T-helper 17 cell (primary cell): ENCODE measurements around the gene TMEM60. TPM values are rescaled to one million over a fixed set of nuclear protein-coding genes. Genes with fewer than 3 reads are reported as not detected.
"Not testable (repeated sequence)": the region's sequence is repeated elsewhere in the genome, so short reads cannot be mapped to it uniquely, and the experiment has no call there.

Experiments used
- ATAC-seq: fragments of 150-1000 bp; cut with Tn5 transposase; 2 replicates; pipeline ENCODE4 v1.10.0; 2021; ENCODE audit warnings: mild to moderate bottlenecking, moderate library complexity
- DNase-seq, 3 donors: peaks; one replicate each; pipeline versions ENCODE4 v3.0.0 to v3.0.0-alpha.2; 2020 to 2021
- H3K9me3 ChIP-seq: one replicate; pipeline ENCODE4 v1.7.0; 2013; ENCODE audit warnings: low read length, mild to moderate bottlenecking; ENCODE audit not compliant: control insufficient read depth, poor library complexity, severe bottlenecking
- H3K27ac Mint-ChIP-seq: one replicate; pipeline ENCODE4 v1.8.0; 2022; ENCODE audit warnings: mild to moderate bottlenecking, moderate library complexity, mixed read lengths
- H3K27me3 Mint-ChIP-seq: one replicate; pipeline ENCODE4 v1.8.0; 2022; ENCODE audit warnings: mixed read lengths
- H3K36me3 Mint-ChIP-seq: one replicate; pipeline ENCODE4 v1.8.0; 2022; ENCODE audit warnings: low read depth, mixed read lengths
- H3K4me1 Mint-ChIP-seq: one replicate; pipeline ENCODE4 v1.8.0; 2022; ENCODE audit warnings: mild to moderate bottlenecking, mixed read lengths
- H3K4me3 Mint-ChIP-seq: one replicate; pipeline ENCODE4 v1.8.0; 2022; ENCODE audit warnings: mild to moderate bottlenecking, moderate library complexity, mixed read lengths
- total RNA-seq, 4 donors: library from RNA in 2 of 4; stranded (reverse) in 2 of 4; gene quantifications; one replicate each; pipeline ENCODE4 v1.2.3 and lab custom pipeline; 2022 to 2026

The TMEM60 gene, protein sequence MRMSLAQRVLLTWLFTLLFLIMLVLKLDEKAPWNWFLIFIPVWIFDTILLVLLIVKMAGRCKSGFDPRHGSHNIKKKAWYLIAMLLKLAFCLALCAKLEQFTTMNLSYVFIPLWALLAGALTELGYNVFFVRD
- 1 to 10 TPM; 5.0 to 6.3 TPM for total RNA-seq
- 8.3 to 12.3 reads per million in 2 donors for total RNA-seq (lab: John Stamatoyannopoulos, UW)

DNA sequence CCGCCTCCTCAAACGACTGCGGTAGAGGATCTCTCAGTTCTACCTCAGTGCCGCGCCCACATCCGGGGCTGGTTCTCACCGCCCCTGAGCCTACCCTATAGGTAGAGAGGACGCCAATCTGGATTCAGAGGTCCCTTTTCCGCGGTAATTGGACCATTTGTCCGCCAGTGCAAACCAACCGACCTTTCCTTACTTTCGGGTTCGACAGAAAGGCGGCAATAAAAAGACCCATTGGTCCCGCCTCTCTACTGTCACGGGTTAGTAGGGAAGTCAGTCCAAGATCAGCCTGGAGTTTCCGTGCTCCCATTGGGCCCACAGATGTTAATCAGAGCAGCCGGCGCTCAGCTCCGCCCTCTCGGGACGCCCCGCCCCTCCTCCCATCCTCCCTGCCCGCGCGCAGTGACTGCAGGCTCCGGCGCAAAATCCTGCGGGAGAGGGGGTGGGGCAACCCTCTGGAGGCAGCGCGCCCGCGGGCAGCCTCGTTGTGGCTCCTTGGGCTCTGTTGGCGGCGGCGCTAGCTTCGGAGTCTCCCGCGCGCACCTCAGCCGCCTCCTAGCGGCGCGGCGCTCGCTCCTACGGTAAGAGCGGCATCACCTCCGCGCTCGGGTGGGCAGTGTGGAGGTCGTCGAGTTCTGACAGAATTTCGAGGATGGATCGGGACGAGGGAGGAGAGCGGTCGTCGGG lies at the start of gene TMEM60, which contains the start of gene PHTF2:
TMEM60 (minus strand) TSS at position 41 of the 684 bp plus-strand sequence. CDS start 4,061 bp downstream, outside the sequence.
PHTF2 (plus strand) TSS at position 380 of the 684 bp plus-strand sequence.
- Mint-ChIP-seq H3K4me1 (peaks cover 58% of the 10 kb centered on the region), H3K27ac (peak within 1 kb of the TSS; percentile 99), H3K4me3 (peak within 1 kb of the TSS; percentile 97), H3K36me3 (peaks cover 8% of the 10 kb centered on the region), H3K27me3 (no peaks in the 10 kb centered on the region)
- DNase-seq (peak; percentile 82 to 94 (median 91)), ATAC-seq (peak; percentile 90)
- H3K9me3 ChIP-seq: no peaks in the 10 kb centered on the region

DNA sequence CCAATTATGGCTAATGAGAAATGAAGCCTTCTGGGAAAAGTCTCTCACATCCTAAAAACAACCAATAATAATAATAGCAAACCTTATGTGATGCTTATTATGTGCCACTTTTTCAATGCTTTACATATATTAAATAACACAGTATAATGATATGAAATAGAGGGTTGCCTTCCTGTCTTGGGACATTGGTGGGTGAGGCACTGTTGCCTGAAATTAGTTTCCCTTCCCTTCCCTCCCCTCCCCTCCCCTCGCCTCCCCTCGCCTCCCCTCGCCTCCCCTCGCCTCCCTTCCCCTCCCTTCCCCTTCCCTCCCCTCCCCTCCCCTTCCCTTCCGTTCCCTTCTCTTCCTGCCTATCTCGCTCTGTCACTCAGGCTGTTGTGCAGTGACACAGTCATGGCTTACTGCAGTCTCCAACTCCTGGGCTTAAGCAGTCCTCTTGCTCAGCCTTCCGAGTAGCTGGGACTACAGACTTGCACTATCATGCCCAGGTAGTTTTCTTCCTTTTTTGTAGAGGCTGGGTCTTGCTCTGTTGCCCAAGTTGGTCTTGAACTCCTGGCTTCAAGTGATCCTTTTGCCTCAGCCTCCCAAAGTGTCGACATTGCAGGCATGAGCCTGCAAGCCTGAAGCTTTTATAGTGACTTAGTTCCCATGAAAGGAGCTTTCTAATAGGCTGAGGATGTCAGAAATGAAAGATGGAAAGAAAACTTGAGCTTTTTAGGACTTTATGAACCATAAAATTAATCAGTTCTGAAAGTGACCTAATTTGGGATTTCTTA lies 48.3 kb upstream of the TMEM60 start:
- H3K36me3 Mint-ChIP-seq: peaks cover 1% of the 10 kb centered on the region
- H3K4me3 Mint-ChIP-seq: no peak overlapping the region
- peaks cover 44% of the 10 kb centered on the region for H3K4me1 Mint-ChIP-seq
- DNase-seq: no peak
- no peak overlapping the region for H3K27ac Mint-ChIP-seq
- H3K27me3 Mint-ChIP-seq: no peaks in the 10 kb centered on the region
- no peak for ATAC-seq
- H3K9me3 ChIP-seq: no peaks in the 10 kb centered on the region

DNA sequence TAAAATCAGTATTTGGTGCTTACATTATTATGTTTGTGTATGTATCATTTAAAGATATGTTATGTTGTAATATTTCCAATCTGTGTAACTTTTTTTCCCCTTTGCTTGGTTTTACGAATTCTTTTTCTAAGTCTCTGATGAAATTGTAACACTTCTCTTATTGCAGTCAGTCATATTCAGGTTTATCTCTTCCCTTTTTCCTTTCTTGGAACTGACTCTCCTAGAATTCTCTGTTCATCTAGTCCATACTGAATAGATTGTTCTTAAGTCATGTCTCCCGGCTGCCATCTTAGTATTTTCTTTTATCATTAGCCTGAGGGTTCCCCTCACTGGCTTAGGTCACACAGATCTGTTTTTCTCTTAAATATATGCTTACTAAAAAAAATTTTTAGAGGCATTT lies 45.0 kb upstream of the TMEM60 start:
- H3K27ac Mint-ChIP-seq: peak overlapping the region; percentile 80
- no peak for ATAC-seq

DNA sequence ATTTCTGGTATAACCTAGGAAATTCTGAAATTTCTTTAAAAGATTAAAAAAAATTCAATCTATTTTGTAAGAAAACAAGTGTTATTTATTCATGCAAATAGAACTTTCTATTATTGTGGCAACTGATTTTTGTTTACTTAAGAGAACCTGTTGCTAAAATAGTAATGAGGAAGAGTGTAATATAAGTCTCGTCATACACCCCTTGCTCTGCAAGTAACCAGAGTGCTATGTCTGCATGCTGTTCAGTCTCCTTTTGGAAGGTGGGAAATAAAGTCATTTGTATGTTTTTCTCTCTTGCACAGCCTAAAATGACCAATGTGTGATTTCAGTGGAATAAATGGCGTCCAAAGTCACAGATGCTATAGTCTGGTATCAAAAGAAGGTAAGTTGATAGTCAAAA lies 41.7 kb upstream of the TMEM60 start:
- ATAC-seq: no peak

More for the DNA sequence above, 45.0 kb upstream of the TMEM60 start:
- Mint-ChIP-seq H3K27me3 (no peaks in the 10 kb centered on the region), H3K4me3 (no peak overlapping the region), H3K36me3 (no peaks in the 10 kb centered on the region), H3K4me1 (peaks cover 30% of the 10 kb centered on the region)
- H3K9me3 ChIP-seq: no peaks in the 10 kb centered on the region
- DNase-seq: no peak

DNA sequence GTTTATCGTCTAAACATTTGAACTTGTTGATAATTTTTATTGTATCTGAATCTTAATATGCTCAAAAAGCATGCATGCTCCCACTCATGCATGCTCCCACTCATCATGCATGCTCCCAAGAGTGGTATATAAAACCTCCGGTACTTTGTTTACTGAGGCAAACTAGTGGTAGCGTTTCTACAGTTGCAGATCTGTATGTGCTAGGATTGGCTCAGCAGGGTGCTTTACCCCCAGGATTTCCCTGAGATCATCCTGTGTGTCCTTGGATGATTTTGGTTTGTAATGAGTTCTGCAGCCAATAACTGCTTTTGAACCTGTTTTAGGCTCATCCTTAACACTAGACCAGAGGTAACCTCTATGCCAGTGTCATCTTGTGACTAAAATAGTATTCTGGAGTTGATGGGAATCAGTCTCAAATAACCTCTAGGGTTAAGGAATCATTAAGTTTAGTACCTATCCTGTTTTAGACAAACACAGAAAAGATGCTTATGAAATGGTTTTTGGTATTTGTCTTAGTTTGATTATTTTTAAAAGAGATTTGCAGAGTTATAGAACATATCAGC lies 40.8 kb upstream of the TMEM60 start:
- Mint-ChIP-seq H3K27me3 (no peaks in the 10 kb centered on the region), H3K4me3 (no peak overlapping the region), H3K27ac (peak overlapping the region; percentile 37), H3K36me3 (peaks cover 2% of the 10 kb centered on the region), H3K4me1 (peaks cover 26% of the 10 kb centered on the region)
- no peak for DNase-seq
- no peaks in the 10 kb centered on the region for H3K9me3 ChIP-seq
- ATAC-seq: no peak

More for the DNA sequence above, 41.7 kb upstream of the TMEM60 start:
- Mint-ChIP-seq H3K36me3 (peaks cover 2% of the 10 kb centered on the region), H3K4me3 (no peak overlapping the region), H3K27ac (peak overlapping the region; percentile 19), H3K27me3 (no peaks in the 10 kb centered on the region), H3K4me1 (peaks cover 21% of the 10 kb centered on the region)
- DNase-seq: no peak
- H3K9me3 ChIP-seq: no peaks in the 10 kb centered on the region

DNA sequence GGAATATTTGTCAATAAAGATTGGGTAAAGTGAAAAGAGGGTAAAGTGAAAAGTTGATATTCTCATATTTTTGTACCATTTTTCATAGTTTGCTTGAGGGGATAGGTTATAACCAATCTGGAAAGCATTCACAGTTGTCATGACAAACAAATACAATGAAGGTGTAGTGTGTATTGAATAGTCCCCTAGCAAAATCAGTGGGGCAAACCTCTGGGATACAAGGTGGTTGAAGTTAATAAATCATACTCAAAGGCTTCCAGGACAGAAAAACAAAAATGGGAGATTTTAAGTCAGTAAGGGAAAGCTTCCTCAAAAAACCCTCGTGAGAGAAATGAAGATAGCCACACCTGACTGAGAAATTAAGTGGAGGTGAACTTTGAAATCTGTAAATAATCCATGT lies 39.7 kb upstream of the TMEM60 start:
- ATAC-seq: no peak
- no peaks in the 10 kb centered on the region for H3K9me3 ChIP-seq
- peak overlapping the region; percentile 37 for H3K27ac Mint-ChIP-seq
- H3K27me3 Mint-ChIP-seq: no peaks in the 10 kb centered on the region
- DNase-seq: no peak
- peaks cover 2% of the 10 kb centered on the region for H3K36me3 Mint-ChIP-seq
- peaks cover 27% of the 10 kb centered on the region for H3K4me1 Mint-ChIP-seq
- no peak overlapping the region for H3K4me3 Mint-ChIP-seq

DNA sequence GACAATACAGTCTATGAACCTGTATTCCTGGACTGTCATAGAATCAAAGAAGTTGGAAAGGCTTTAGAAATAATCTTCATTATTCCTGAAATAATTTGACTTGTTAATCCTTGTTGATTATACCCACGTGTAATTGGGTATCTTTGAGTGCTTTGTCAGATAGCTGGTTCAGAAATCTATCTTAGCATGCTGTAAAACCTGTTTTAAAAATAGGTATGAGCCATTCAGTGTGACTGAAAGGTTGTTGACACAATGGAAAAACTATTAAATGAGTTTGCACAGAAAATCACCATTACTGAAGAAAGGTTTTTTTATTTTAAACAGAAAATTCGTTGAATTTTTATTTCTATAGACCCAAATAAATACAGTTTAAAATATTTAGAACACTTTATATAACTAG lies 39.0 kb upstream of the TMEM60 start:
- Mint-ChIP-seq H3K36me3 (peaks cover 2% of the 10 kb centered on the region), H3K27ac (no peak overlapping the region), H3K4me1 (peaks cover 28% of the 10 kb centered on the region), H3K27me3 (no peaks in the 10 kb centered on the region), H3K4me3 (no peak overlapping the region)
- no peaks in the 10 kb centered on the region for H3K9me3 ChIP-seq
- DNase-seq (no peak), ATAC-seq (no peak)

DNA sequence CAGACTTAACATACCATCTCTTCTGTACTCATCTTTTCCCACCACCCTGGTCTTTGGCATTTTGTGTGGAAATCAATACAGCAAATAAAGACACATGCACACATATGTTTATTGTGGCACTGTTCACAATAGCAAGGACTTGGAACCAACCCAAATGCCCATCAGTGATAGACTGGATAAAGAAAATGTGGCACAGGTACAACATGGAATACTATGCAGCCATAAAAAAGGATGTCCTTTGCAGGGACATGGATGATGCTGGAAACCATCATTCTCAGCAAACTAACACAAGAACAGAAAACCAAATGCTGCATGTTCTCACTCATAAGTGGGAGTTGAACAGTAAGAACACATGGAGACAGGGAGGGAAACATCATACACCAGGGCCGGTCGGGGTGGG lies 38.2 kb upstream of the TMEM60 start:
- not testable (repeated sequence) for DNase-seq, H3K36me3 Mint-ChIP-seq, ATAC-seq, H3K27me3 Mint-ChIP-seq, H3K9me3 ChIP-seq, H3K4me3 Mint-ChIP-seq
- Mint-ChIP-seq H3K27ac (peak overlapping the region; percentile 11), H3K4me1 (peaks cover 34% of the 10 kb centered on the region)

DNA sequence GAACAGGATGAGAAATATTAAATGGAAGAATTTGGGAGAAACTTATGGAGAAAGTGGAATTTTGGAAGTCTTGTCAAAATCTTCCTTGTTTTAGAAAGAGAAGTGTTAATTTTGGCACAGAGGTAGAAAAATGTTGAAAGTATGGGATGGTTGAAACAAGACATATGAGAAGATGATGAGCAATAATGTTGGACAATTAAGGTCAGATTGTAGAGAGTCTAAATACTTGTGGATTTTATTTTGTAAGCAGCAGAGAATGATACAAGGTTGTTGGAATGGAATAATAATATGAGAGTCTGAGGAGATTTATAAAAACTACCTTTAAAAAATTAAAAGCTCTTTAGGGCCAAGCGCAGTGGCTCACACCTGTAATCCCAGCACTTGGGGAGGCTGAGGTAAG lies 34.9 kb upstream of the TMEM60 start:
- H3K4me1 Mint-ChIP-seq: peaks cover 45% of the 10 kb centered on the region
- H3K36me3 Mint-ChIP-seq: peaks cover 2% of the 10 kb centered on the region
- peak overlapping the region; percentile 94 for H3K27ac Mint-ChIP-seq
- H3K27me3 Mint-ChIP-seq: no peaks in the 10 kb centered on the region
- H3K9me3 ChIP-seq: no peaks in the 10 kb centered on the region
- ATAC-seq: no peak
- peak overlapping the region; percentile 60 for H3K4me3 Mint-ChIP-seq
- DNase-seq: no peak

DNA sequence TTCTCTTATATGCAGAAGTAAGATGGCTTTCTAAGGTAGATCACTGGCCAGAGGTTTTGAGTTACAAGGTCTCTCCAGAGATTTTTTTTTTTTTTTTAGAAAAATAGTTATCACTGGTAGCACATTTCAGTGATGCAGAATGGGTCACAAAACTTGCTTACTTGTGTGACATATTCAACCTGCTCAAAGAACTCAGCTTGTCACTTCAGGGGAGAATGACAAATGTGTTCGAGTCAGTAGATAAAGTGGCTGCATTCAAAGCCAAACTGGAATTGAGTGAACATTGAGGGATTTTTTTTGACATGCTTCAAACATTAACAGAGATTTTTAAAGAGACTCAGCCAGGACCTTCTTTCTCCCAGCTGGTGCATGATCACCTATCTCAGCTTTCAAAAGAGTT lies 33.7 kb upstream of the TMEM60 start:
- ATAC-seq (no peak), DNase-seq (no peak)
- peak overlapping the region; percentile 68 for H3K4me3 Mint-ChIP-seq
- H3K36me3 Mint-ChIP-seq: peaks cover 2% of the 10 kb centered on the region
- H3K4me1 Mint-ChIP-seq: peaks cover 44% of the 10 kb centered on the region
- peak overlapping the region; percentile 82 for H3K27ac Mint-ChIP-seq
- H3K9me3 ChIP-seq: no peaks in the 10 kb centered on the region
- H3K27me3 Mint-ChIP-seq: no peaks in the 10 kb centered on the region

DNA sequence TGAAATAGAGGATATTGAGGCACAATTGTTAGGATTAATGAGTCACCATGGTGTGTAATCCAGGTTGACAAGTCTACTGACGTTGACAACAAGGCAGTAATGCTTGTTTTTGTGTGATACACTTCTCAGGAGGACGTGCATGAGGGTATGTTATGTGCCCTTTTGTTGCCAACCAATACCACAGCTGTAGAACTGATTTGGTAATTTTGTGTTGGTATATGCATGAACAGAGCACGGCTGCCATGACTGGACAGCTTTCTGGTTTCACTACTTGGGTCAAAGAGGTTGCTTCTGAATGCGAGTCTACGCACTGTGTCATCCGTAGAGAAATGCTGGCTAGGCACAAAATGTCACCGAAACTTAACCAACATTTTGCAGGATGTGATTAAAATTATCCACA lies 33.2 kb upstream of the TMEM60 start:
- Mint-ChIP-seq H3K27ac (peak overlapping the region; percentile 82), H3K36me3 (peaks cover 2% of the 10 kb centered on the region), H3K4me1 (peaks cover 47% of the 10 kb centered on the region), H3K27me3 (no peaks in the 10 kb centered on the region), H3K4me3 (peak overlapping the region; percentile 68)
- no peaks in the 10 kb centered on the region for H3K9me3 ChIP-seq
- DNase-seq: no peak
- ATAC-seq: peak; percentile 52

DNA sequence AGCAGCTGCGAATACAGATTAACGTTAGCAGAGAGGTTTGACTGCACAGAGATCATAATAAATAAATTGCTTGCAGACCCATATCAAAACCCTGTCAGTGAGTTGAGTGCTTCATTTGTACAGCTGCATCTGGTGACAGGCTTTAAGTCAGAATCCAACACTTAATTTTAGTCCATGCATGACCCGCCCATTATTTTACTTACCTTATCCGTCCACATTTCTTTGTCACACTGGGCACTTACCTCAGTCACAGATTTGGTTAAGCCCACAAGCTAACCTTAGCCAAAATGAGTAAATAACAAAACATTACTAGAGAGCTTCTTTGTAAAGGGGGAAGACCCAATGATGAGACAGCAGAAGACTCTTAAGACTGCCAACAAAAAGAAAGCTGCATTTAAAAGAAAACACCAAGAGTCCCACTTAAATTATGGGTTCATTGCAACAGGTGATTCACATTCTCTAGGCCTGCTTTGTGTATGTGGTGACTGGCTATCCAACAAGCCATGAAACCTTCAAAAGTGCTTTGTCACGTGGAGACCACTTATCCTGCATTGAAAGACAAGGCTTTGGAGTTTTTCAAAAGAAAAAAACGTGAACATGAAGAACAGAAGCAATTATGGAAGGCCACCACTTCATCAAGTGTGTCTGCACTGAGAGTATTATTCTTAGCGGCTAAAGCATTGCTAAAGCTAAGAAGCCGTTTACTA lies 32.6 kb upstream of the TMEM60 start:
- Mint-ChIP-seq H3K4me3 (peak overlapping the region; percentile 68), H3K36me3 (no peaks in the 10 kb centered on the region), H3K4me1 (peaks cover 45% of the 10 kb centered on the region), H3K27me3 (no peaks in the 10 kb centered on the region), H3K27ac (peak overlapping the region; percentile 82)
- no peaks in the 10 kb centered on the region for H3K9me3 ChIP-seq
- DNase-seq: no peak
- no peak for ATAC-seq
